VCaP (cell line): ENCODE measurements around the gene CLEC3A.
A peak's percentile ranks its signal among the peaks of the same experiment; 100 is the strongest.

Source experiments
- H3K27ac ChIP-seq: fragments of 450-650 bp; 2 replicates; pipeline ENCODE4 v1.5.1; 2017
- CTCF ChIP-seq: fragments of 450-650 bp; conservative IDR thresholded peaks from 2 replicates; pipeline ENCODE4 v1.5.1; 2017; ENCODE audit warnings: mild to moderate bottlenecking, moderate library complexity

Gene CLEC3A

GRCh38 chr16:78060295-78060694, 37.9 kb downstream of the CLEC3A start:
- peak; percentile 22 for TF ChIP-seq CTCF
- H3K27ac ChIP-seq: peak overlapping the region; percentile 35; the same call in 1 of the 2 replicates

GRCh38 chr16:78060809-78061208, 38.5 kb downstream of the CLEC3A start:
- no peak for TF ChIP-seq CTCF

GRCh38 chr16:78065319-78065718, 43.0 kb downstream of the CLEC3A start:
- H3K27ac ChIP-seq: no peak overlapping the region
- TF ChIP-seq CTCF: no peak

More at GRCh38 chr16:78060809-78061208, 38.5 kb downstream of the CLEC3A start:
- peak overlapping the region; percentile 35; the same call in 1 of the 2 replicates for H3K27ac ChIP-seq

GRCh38 chr16:78069913-78070312, 47.6 kb downstream of the CLEC3A start:
- no peak overlapping the region for H3K27ac ChIP-seq
- no peak for TF ChIP-seq CTCF

GRCh38 chr16:78072275-78072674, 49.9 kb downstream of the CLEC3A start:
- no peak for TF ChIP-seq CTCF
- H3K27ac ChIP-seq: no peak overlapping the region

GRCh38 chr16:78075800-78076199, 53.5 kb downstream of the CLEC3A start:
- no peak overlapping the region for H3K27ac ChIP-seq
- TF ChIP-seq CTCF: no peak

GRCh38 chr16:78081341-78081740, 59.0 kb downstream of the CLEC3A start:
- TF ChIP-seq CTCF: no peak
- H3K27ac ChIP-seq: no peak overlapping the region
